ENCODE data around the gene ZRANB3.

The ZRANB3 gene

DNA sequence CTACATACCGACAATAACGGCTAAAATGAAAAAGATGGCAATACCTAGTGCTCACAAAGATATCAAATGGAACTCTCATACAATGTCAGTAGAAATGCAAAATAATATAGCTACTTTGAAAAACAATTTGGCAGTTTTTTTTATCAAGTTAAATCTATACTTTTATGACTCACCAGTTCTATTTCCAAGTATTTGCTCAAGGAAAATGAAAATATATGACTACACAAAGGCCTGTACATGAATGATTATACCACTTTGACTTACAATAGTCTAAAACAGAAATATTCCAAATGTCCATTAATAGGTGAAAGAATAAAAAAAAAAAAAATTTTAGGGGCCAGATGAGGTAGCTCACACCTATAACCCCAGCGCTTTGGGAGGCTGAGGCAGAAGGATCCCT is 219.8 kb downstream of the ZRANB3 start:
- H3K18ac ChIP-seq (ENCODE audit: low read length), result no peak overlapping the region
- no peak overlapping the region for H4K91ac ChIP-seq (ENCODE audit: low read depth, low read length, poor library complexity)
- H3K9ac ChIP-seq (ENCODE audit: low read depth, low read length, poor library complexity), result no peak overlapping the region
- no peak overlapping the region for H3K27ac ChIP-seq (replicated peaks; ENCODE audit: low read length)
- H3K4me2 ChIP-seq (ENCODE audit: insufficient read depth, low read length, poor library complexity, severe bottlenecking), result no peak overlapping the region
- no peak overlapping the region for H2AK5ac ChIP-seq (ENCODE audit: low read depth, low read length)
- no peak overlapping the region for H3K4me3 ChIP-seq (ENCODE audit: low read length in 2 of 2)
- no peak overlapping the region for H2BK5ac ChIP-seq (ENCODE audit: low read length)
- no peak overlapping the region for H3K23ac ChIP-seq (ENCODE audit: low read depth, low read length, poor library complexity)
- no peak overlapping the region for H3K14ac ChIP-seq (ENCODE audit: low read length)
- H2BK15ac ChIP-seq (ENCODE audit: low read length), result no peak overlapping the region
- no peak overlapping the region for H2BK12ac ChIP-seq (ENCODE audit: low read length)
- no peaks in the 10 kb centered on the region for H3K4me1 ChIP-seq (ENCODE audit: control insufficient read depth in 2 of 2, insufficient read depth in 1 of 2, low read depth in 1 of 2, low read length in 2 of 2)
- H4K8ac ChIP-seq (ENCODE audit: low read depth, low read length), result no peak overlapping the region
- DNase-seq (ENCODE audit: low spot score), result no peak
- H3K36me3 ChIP-seq (replicated peaks in 1 of 2; ENCODE audit: control insufficient read depth in 2 of 2, insufficient read depth in 2 of 2, low read length in 2 of 2), result peaks cover 0 to 11% of the 10 kb centered on the region in 2 donors
- no peak overlapping the region for H3K4ac ChIP-seq (ENCODE audit: low read length)
- H2AFZ ChIP-seq (ENCODE audit: low read length), result no peak overlapping the region
- no peak overlapping the region for H2BK120ac ChIP-seq (ENCODE audit: low read depth, low read length)
- no CpG with 5 or more reads among the region's 3 CpGs for WGBS, 2 donors (ENCODE audit: extremely low coverage in 2 of 2, insufficient read length in 2 of 2, insufficient replicate concordance in 1 of 2)
- no peaks in the 10 kb centered on the region for H3K9me3 ChIP-seq (replicated peaks in 1 of 2; ENCODE audit: control insufficient read depth in 2 of 2, insufficient read depth in 1 of 2, low read depth in 1 of 2, low read length in 2 of 2)
- H3K79me1 ChIP-seq (ENCODE audit: low read depth, low read length), result no peaks in the 10 kb centered on the region
- H3K27me3 ChIP-seq (ENCODE audit: control insufficient read depth in 3 of 3, insufficient read depth in 3 of 3, low read depth in 1 of 3, low read length in 3 of 3), result no peaks in the 10 kb centered on the region

DNA sequence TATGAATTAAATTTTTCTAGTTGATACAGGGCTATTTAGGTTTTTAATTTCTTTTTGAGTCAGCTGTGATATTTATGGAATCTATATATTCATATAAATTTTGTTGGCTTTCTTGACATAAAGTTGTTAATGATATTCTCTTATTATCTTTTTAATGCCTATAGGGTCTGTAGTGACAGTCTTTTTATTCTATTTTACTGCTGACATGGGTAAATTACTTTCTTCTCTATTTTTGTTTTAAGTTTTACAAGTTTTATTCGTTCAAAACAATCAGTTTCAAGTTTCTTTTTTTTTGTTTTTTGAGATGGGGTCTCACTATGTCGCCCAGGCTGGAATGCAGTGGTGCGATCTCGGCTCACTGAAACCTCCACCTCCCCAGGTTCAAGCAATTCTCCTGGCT is 226.3 kb downstream of the ZRANB3 start:
- no peak overlapping the region for H3K27ac ChIP-seq (replicated peaks; ENCODE audit: low read length)
- H2AFZ ChIP-seq (ENCODE audit: low read length), result no peak overlapping the region
- no peaks in the 10 kb centered on the region for H3K36me3 ChIP-seq (replicated peaks in 1 of 2; ENCODE audit: control insufficient read depth in 2 of 2, insufficient read depth in 2 of 2, low read length in 2 of 2)
- H3K79me1 ChIP-seq (ENCODE audit: low read depth, low read length), result no peaks in the 10 kb centered on the region
- no peak overlapping the region for H3K23ac ChIP-seq (ENCODE audit: low read depth, low read length, poor library complexity)
- H3K9me3 ChIP-seq (replicated peaks in 1 of 2; ENCODE audit: control insufficient read depth in 2 of 2, insufficient read depth in 1 of 2, low read depth in 1 of 2, low read length in 2 of 2), result peaks cover 0 to 6% of the 10 kb centered on the region in 2 donors
- H3K4me1 ChIP-seq (ENCODE audit: control insufficient read depth in 2 of 2, insufficient read depth in 1 of 2, low read depth in 1 of 2, low read length in 2 of 2), result no peaks in the 10 kb centered on the region
- H2AK5ac ChIP-seq (ENCODE audit: low read depth, low read length), result no peak overlapping the region
- H3K27me3 ChIP-seq (ENCODE audit: control insufficient read depth in 3 of 3, insufficient read depth in 3 of 3, low read depth in 1 of 3, low read length in 3 of 3), result no peaks in the 10 kb centered on the region
- H3K4me2 ChIP-seq (ENCODE audit: insufficient read depth, low read length, poor library complexity, severe bottlenecking), result no peak overlapping the region
- H3K18ac ChIP-seq (ENCODE audit: low read length), result no peak overlapping the region
- no peak overlapping the region for H2BK120ac ChIP-seq (ENCODE audit: low read depth, low read length)
- no peak overlapping the region for H3K14ac ChIP-seq (ENCODE audit: low read length)
- H4K8ac ChIP-seq (ENCODE audit: low read depth, low read length), result no peak overlapping the region
- WGBS, 2 donors (ENCODE audit: extremely low coverage in 2 of 2, insufficient read length in 2 of 2, insufficient replicate concordance in 1 of 2), result no CpG with 5 or more reads among the region's 4 CpGs
- H3K4ac ChIP-seq (ENCODE audit: low read length), result no peak overlapping the region
- no peak overlapping the region for H3K4me3 ChIP-seq (ENCODE audit: low read length in 2 of 2)
- H2BK5ac ChIP-seq (ENCODE audit: low read length), result no peak overlapping the region
- H2BK15ac ChIP-seq (ENCODE audit: low read length), result no peak overlapping the region
- DNase-seq (ENCODE audit: low spot score), result no peak
- no peak overlapping the region for H4K91ac ChIP-seq (ENCODE audit: low read depth, low read length, poor library complexity)
- no peak overlapping the region for H2BK12ac ChIP-seq (ENCODE audit: low read length)
- no peak overlapping the region for H3K9ac ChIP-seq (ENCODE audit: low read depth, low read length, poor library complexity)

DNA sequence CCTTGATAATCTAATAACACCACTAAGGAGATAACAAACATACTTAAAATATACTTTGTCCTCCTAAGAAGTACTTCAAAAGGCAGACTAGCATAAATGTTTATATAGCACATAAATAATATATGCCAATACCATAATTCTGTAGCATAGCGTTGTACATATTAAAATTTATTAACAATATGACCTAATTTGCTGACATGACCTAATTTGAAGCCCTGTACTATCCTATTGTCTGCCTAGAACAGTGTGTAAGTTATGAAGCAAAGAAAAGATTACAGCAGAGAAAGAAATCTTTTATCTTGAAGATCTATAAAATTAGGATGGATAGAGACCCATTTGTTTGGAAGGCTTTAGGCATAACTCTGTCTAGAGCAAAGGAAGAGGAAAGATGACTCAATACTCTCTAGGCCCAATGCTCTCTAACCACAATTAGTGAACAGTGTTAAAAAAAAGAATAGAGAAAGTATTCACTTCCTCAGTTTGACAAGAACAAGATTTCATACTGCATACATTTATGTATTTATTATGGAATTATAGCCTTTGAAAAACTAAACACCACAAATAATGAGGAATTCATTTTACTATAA is 231.3 kb downstream of the ZRANB3 start:
- H3K4me3 ChIP-seq (ENCODE audit: low read length in 2 of 2), result no peak overlapping the region
- no peak overlapping the region for H2BK5ac ChIP-seq (ENCODE audit: low read length)
- H3K4me2 ChIP-seq (ENCODE audit: insufficient read depth, low read length, poor library complexity, severe bottlenecking), result no peak overlapping the region
- no peak overlapping the region for H2BK15ac ChIP-seq (ENCODE audit: low read length)
- H3K36me3 ChIP-seq (replicated peaks in 1 of 2; ENCODE audit: control insufficient read depth in 2 of 2, insufficient read depth in 2 of 2, low read length in 2 of 2), result peaks cover 6 to 12% of the 10 kb centered on the region in 2 donors
- no peaks in the 10 kb centered on the region for H3K27me3 ChIP-seq (ENCODE audit: control insufficient read depth in 3 of 3, insufficient read depth in 3 of 3, low read depth in 1 of 3, low read length in 3 of 3)
- no peak overlapping the region for H2BK120ac ChIP-seq (ENCODE audit: low read depth, low read length)
- no peak overlapping the region for H4K91ac ChIP-seq (ENCODE audit: low read depth, low read length, poor library complexity)
- H3K4ac ChIP-seq (ENCODE audit: low read length), result no peak overlapping the region
- H3K14ac ChIP-seq (ENCODE audit: low read length), result no peak overlapping the region
- no peaks in the 10 kb centered on the region for H3K4me1 ChIP-seq (ENCODE audit: control insufficient read depth in 2 of 2, insufficient read depth in 1 of 2, low read depth in 1 of 2, low read length in 2 of 2)
- no CpG with 5 or more reads among the region's 1 CpG for WGBS, 2 donors (ENCODE audit: extremely low coverage in 2 of 2, insufficient read length in 2 of 2, insufficient replicate concordance in 1 of 2)
- no peak overlapping the region for H2BK12ac ChIP-seq (ENCODE audit: low read length)
- H3K27ac ChIP-seq (replicated peaks; ENCODE audit: low read length), result no peak overlapping the region
- H2AFZ ChIP-seq (ENCODE audit: low read length), result no peak overlapping the region
- H3K23ac ChIP-seq (ENCODE audit: low read depth, low read length, poor library complexity), result no peak overlapping the region
- H2AK5ac ChIP-seq (ENCODE audit: low read depth, low read length), result no peak overlapping the region
- no peak overlapping the region for H3K9ac ChIP-seq (ENCODE audit: low read depth, low read length, poor library complexity)
- no peaks in the 10 kb centered on the region for H3K79me1 ChIP-seq (ENCODE audit: low read depth, low read length)
- DNase-seq (ENCODE audit: low spot score), result no peak
- no peak overlapping the region for H4K8ac ChIP-seq (ENCODE audit: low read depth, low read length)
- H3K18ac ChIP-seq (ENCODE audit: low read length), result no peak overlapping the region
- H3K9me3 ChIP-seq (replicated peaks in 1 of 2; ENCODE audit: control insufficient read depth in 2 of 2, insufficient read depth in 1 of 2, low read depth in 1 of 2, low read length in 2 of 2), result peaks cover 9 to 17% of the 10 kb centered on the region in 2 donors

DNA sequence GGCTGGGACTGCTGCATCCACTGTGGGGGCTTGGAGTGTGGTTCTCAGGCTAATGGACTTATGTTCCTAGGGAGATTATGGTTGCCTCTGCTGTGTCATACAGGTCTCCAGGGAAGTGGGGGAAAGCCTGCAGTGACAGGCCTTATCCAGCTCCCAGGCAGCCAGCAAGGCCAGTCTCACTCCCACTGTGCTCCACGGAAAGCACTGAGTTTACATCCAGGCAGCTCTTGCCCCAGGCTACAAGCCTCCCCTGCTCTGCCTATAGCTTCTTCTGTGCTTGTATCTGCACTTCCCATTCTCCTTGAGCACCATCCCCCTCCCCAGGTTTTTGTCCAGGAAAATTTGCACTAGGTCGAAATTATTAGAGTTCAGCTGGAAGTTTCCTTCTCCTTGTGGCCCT is 231.9 kb downstream of the ZRANB3 start:
- DNase-seq (ENCODE audit: low spot score), result no peak
- no peak overlapping the region for H3K9ac ChIP-seq (ENCODE audit: low read depth, low read length, poor library complexity)
- H3K4me3 ChIP-seq (ENCODE audit: low read length in 2 of 2), result no peak overlapping the region
- H2AK5ac ChIP-seq (ENCODE audit: low read depth, low read length), result no peak overlapping the region
- no peak overlapping the region for H2BK120ac ChIP-seq (ENCODE audit: low read depth, low read length)
- no peak overlapping the region for H3K4ac ChIP-seq (ENCODE audit: low read length)
- no peak overlapping the region for H4K8ac ChIP-seq (ENCODE audit: low read depth, low read length)
- H3K14ac ChIP-seq (ENCODE audit: low read length), result no peak overlapping the region
- no CpG with 5 or more reads among the region's 2 CpGs for WGBS, 2 donors (ENCODE audit: extremely low coverage in 2 of 2, insufficient read length in 2 of 2, insufficient replicate concordance in 1 of 2)
- H3K79me1 ChIP-seq (ENCODE audit: low read depth, low read length), result no peaks in the 10 kb centered on the region
- no peak overlapping the region for H3K23ac ChIP-seq (ENCODE audit: low read depth, low read length, poor library complexity)
- H3K18ac ChIP-seq (ENCODE audit: low read length), result no peak overlapping the region
- no peak overlapping the region for H2BK15ac ChIP-seq (ENCODE audit: low read length)
- peaks cover 6 to 12% of the 10 kb centered on the region in 2 donors for H3K36me3 ChIP-seq (replicated peaks in 1 of 2; ENCODE audit: control insufficient read depth in 2 of 2, insufficient read depth in 2 of 2, low read length in 2 of 2)
- no peak overlapping the region for H4K91ac ChIP-seq (ENCODE audit: low read depth, low read length, poor library complexity)
- H2BK12ac ChIP-seq (ENCODE audit: low read length), result no peak overlapping the region
- H2BK5ac ChIP-seq (ENCODE audit: low read length), result no peak overlapping the region
- no peak overlapping the region for H3K4me2 ChIP-seq (ENCODE audit: insufficient read depth, low read length, poor library complexity, severe bottlenecking)
- no peak overlapping the region for H3K27ac ChIP-seq (replicated peaks; ENCODE audit: low read length)
- H3K27me3 ChIP-seq (ENCODE audit: control insufficient read depth in 3 of 3, insufficient read depth in 3 of 3, low read depth in 1 of 3, low read length in 3 of 3), result no peaks in the 10 kb centered on the region
- H3K4me1 ChIP-seq (ENCODE audit: control insufficient read depth in 2 of 2, insufficient read depth in 1 of 2, low read depth in 1 of 2, low read length in 2 of 2), result no peaks in the 10 kb centered on the region
- peaks cover 9 to 17% of the 10 kb centered on the region in 2 donors for H3K9me3 ChIP-seq (replicated peaks in 1 of 2; ENCODE audit: control insufficient read depth in 2 of 2, insufficient read depth in 1 of 2, low read depth in 1 of 2, low read length in 2 of 2)
- H2AFZ ChIP-seq (ENCODE audit: low read length), result no peak overlapping the region
